ENCODE data around the gene PRF1. TPM values are rescaled to one million over a fixed set of nuclear protein-coding genes. Genes with fewer than 3 reads are reported as not detected.
"Not testable (repeated sequence)": the region's sequence is repeated elsewhere in the genome, so short reads cannot be mapped to it uniquely, and the experiment has no call there.

PRF1 gene
- total RNA-seq, 1 donor from 2014 or later: 2.1 TPM

- Histone ChIP-seq H3K4me1 (ENCODE audit: control insufficient read depth in 3 of 3, insufficient read depth in 3 of 3, low read length in 3 of 3) (peaks cover 6 to 23% (median 8%) of the 10 kb centered on the region in 3 donors), H3K27ac (ENCODE audit: low read depth, low read length) (no peak overlapping the region)
Measured at GRCh38 chr10:70587045-70587658, 15.4 kb downstream of the PRF1 start.

DNA sequence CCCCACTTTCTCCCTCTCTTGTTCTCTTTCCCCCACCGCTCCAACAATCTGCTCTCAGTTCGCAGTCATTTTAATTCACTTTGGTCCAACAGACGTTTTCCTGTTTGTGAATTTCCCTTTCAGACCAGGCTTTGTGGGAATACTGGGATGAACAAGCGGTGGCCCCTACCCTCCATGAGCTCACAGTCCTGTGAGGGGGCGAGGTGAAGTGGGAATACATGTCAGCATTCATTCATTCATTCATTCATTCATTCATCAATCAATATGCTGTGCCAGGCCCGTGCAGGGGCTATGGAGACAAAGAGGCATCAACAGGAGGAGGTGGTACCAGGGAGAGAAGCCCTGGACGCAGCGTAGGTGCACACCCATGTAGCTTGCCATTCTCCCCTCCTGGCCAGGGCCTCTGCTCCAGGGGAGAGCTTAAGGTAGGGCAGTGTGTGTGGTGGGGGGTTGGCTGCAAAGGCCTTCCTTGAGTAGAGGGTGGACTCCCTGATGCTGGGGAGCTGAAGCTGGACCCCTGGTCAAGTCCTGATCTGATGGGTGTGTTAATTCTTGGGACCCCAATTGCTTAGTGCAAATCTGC is 16.1 kb downstream of the PRF1 start:
- H3K4me3 ChIP-seq (ENCODE audit: low read length in 3 of 3): no peak overlapping the region
- H3K9ac ChIP-seq (ENCODE audit: low read depth in 1 of 3, low read length in 3 of 3): no peak overlapping the region
- H3K36me3 ChIP-seq (ENCODE audit: control insufficient read depth in 3 of 3, insufficient read depth in 3 of 3, low read length in 3 of 3): no peaks in the 10 kb centered on the region
- no peak overlapping the region for H3K27ac ChIP-seq (ENCODE audit: low read depth, low read length)
- peaks cover 0 to 10% (median 3%) of the 10 kb centered on the region in 3 donors for H3K27me3 ChIP-seq (ENCODE audit: control insufficient read depth in 3 of 3, insufficient read depth in 3 of 3, low read length in 3 of 3)
- H3K4me1 ChIP-seq (ENCODE audit: control insufficient read depth in 3 of 3, insufficient read depth in 3 of 3, low read length in 3 of 3): peaks cover 6 to 23% (median 8%) of the 10 kb centered on the region in 3 donors
- no peaks in the 10 kb centered on the region for H3K9me3 ChIP-seq (ENCODE audit: control insufficient read depth in 3 of 3, low read length in 3 of 3)

More at GRCh38 chr10:70587045-70587658, 15.4 kb downstream of the PRF1 start:
- H3K36me3 ChIP-seq (ENCODE audit: control insufficient read depth in 3 of 3, insufficient read depth in 3 of 3, low read length in 3 of 3): no peaks in the 10 kb centered on the region
- no peak overlapping the region for H3K4me3 ChIP-seq (ENCODE audit: low read length in 3 of 3)
- no peak overlapping the region for H3K9ac ChIP-seq (ENCODE audit: low read depth in 1 of 3, low read length in 3 of 3)
- no peaks in the 10 kb centered on the region for H3K9me3 ChIP-seq (ENCODE audit: control insufficient read depth in 3 of 3, low read length in 3 of 3)
- H3K27me3 ChIP-seq (ENCODE audit: control insufficient read depth in 3 of 3, insufficient read depth in 3 of 3, low read length in 3 of 3): peaks cover 0 to 11% (median 3%) of the 10 kb centered on the region in 3 donors

DNA sequence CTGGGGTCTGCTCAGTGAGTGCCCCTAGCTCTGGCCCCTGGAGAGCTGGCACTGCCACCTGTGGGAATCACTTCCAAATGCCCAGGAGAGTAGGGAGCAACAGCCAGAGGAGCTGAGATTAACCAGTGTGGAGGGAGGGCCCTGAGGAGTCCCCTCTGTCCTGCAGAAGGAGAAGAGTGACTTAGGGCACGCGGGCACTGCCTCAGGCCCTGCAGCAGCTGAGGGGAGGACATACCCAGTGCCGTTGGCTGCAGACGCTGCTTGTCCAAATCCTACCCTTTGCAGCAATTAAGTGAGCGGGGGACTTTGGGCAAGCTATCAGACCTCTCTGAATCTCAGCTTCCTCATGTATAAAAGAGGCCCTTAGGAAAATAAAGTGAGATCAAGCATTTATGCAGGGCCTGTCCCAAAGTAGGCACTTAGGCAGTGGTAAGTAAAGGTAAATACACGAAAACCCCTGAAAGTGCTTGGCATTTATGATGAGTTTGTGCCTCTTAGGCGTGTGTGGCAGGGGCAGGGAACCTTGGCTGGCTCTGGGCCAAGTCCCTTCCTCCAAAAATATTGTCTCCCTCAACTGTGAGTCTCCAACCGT is 16.9 kb downstream of the PRF1 start:
- Histone ChIP-seq H3K36me3 (ENCODE audit: control insufficient read depth in 3 of 3, insufficient read depth in 3 of 3, low read length in 3 of 3) (no peaks in the 10 kb centered on the region), H3K9ac (ENCODE audit: low read depth in 1 of 3, low read length in 3 of 3) (no peak overlapping the region), H3K4me3 (ENCODE audit: low read length in 3 of 3) (no peak overlapping the region), H3K4me1 (ENCODE audit: control insufficient read depth in 3 of 3, insufficient read depth in 3 of 3, low read length in 3 of 3) (peaks cover 6 to 21% (median 8%) of the 10 kb centered on the region in 3 donors), H3K27ac (ENCODE audit: low read depth, low read length) (no peak overlapping the region), H3K9me3 (ENCODE audit: control insufficient read depth in 3 of 3, low read length in 3 of 3) (no peaks in the 10 kb centered on the region), H3K27me3 (ENCODE audit: control insufficient read depth in 3 of 3, insufficient read depth in 3 of 3, low read length in 3 of 3) (peaks cover 0 to 10% (median 3%) of the 10 kb centered on the region in 3 donors)

- no peaks in the 10 kb centered on the region for H3K9me3 ChIP-seq (ENCODE audit: control insufficient read depth in 3 of 3, low read length in 3 of 3)
- no peak overlapping the region for H3K9ac ChIP-seq (ENCODE audit: low read depth in 1 of 3, low read length in 3 of 3)
- peaks cover 6 to 17% (median 8%) of the 10 kb centered on the region in 3 donors for H3K4me1 ChIP-seq (ENCODE audit: control insufficient read depth in 3 of 3, insufficient read depth in 3 of 3, low read length in 3 of 3)
- H3K4me3 ChIP-seq (ENCODE audit: low read length in 3 of 3): no peak overlapping the region
- no peak overlapping the region for H3K27ac ChIP-seq (ENCODE audit: low read depth, low read length)
- H3K27me3 ChIP-seq (ENCODE audit: control insufficient read depth in 3 of 3, insufficient read depth in 3 of 3, low read length in 3 of 3): peaks cover 0 to 10% (median 3%) of the 10 kb centered on the region in 3 donors
- H3K36me3 ChIP-seq (ENCODE audit: control insufficient read depth in 3 of 3, insufficient read depth in 3 of 3, low read length in 3 of 3): no peaks in the 10 kb centered on the region
Measured at GRCh38 chr10:70584909-70585544, 17.5 kb downstream of the PRF1 start.

DNA sequence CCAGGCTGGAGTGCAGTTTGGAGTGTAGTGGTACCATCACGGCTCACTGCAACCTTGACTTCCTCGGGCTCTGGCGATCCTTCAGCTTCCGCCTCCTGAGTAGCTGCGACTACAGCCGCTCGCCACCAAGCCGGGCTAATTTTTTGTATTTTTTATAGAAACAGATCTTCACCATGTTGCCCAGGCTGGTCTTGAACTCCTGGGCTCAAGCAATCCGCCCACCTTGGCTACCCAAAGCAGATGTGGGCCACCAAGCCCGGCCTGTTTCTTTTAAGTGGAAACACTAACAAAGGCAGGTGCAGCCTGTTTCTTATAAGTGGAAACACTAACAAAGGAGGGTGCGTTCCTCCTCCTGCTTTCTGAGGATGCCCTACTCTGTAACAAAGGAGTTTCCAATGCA is 18.2 kb downstream of the PRF1 start:
- Histone ChIP-seq H3K4me1 (ENCODE audit: control insufficient read depth in 3 of 3, insufficient read depth in 3 of 3, low read length in 3 of 3) (peaks cover 4 to 14% (median 8%) of the 10 kb centered on the region in 3 donors), H3K27me3 (ENCODE audit: control insufficient read depth in 3 of 3, insufficient read depth in 3 of 3, low read length in 3 of 3) (peaks cover 0 to 10% (median 3%) of the 10 kb centered on the region in 3 donors), H3K9me3 (ENCODE audit: control insufficient read depth in 3 of 3, low read length in 3 of 3) (no peaks in the 10 kb centered on the region), H3K4me3 (ENCODE audit: low read length in 3 of 3) (no peak overlapping the region), H3K36me3 (ENCODE audit: control insufficient read depth in 3 of 3, insufficient read depth in 3 of 3, low read length in 3 of 3) (no peaks in the 10 kb centered on the region), H3K9ac (ENCODE audit: low read depth in 1 of 3, low read length in 3 of 3) (no peak overlapping the region), H3K27ac (ENCODE audit: low read depth, low read length) (no peak overlapping the region)

GRCh38 chr10:70583669-70584037 is 18.9 kb downstream of the PRF1 start:
- H3K4me3 ChIP-seq (ENCODE audit: low read length in 3 of 3): no peak overlapping the region
- H3K27ac ChIP-seq (ENCODE audit: low read depth, low read length): no peak overlapping the region

GRCh38 chr10:70582793-70583668 is 19.5 kb downstream of the PRF1 start:
- Histone ChIP-seq H3K36me3 (ENCODE audit: control insufficient read depth in 3 of 3, insufficient read depth in 3 of 3, low read length in 3 of 3) (no peaks in the 10 kb centered on the region), H3K9ac (ENCODE audit: low read depth in 1 of 3, low read length in 3 of 3) (no peak overlapping the region), H3K27ac (ENCODE audit: low read depth, low read length) (no peak overlapping the region), H3K4me1 (ENCODE audit: control insufficient read depth in 3 of 3, insufficient read depth in 3 of 3, low read length in 3 of 3) (peaks cover 0 to 12% (median 8%) of the 10 kb centered on the region in 3 donors), H3K4me3 (ENCODE audit: low read length in 3 of 3) (no peak overlapping the region), H3K27me3 (ENCODE audit: control insufficient read depth in 3 of 3, insufficient read depth in 3 of 3, low read length in 3 of 3) (peaks cover 0 to 3% (median 0%) of the 10 kb centered on the region in 3 donors), H3K9me3 (ENCODE audit: control insufficient read depth in 3 of 3, low read length in 3 of 3) (no peaks in the 10 kb centered on the region)

More at GRCh38 chr10:70583669-70584037, 18.9 kb downstream of the PRF1 start:
- H3K27me3 ChIP-seq (ENCODE audit: control insufficient read depth in 3 of 3, insufficient read depth in 3 of 3, low read length in 3 of 3): peaks cover 0 to 5% (median 3%) of the 10 kb centered on the region in 3 donors
- peaks cover 0 to 12% (median 8%) of the 10 kb centered on the region in 3 donors for H3K4me1 ChIP-seq (ENCODE audit: control insufficient read depth in 3 of 3, insufficient read depth in 3 of 3, low read length in 3 of 3)
- H3K36me3 ChIP-seq (ENCODE audit: control insufficient read depth in 3 of 3, insufficient read depth in 3 of 3, low read length in 3 of 3): no peaks in the 10 kb centered on the region
- H3K9me3 ChIP-seq (ENCODE audit: control insufficient read depth in 3 of 3, low read length in 3 of 3): no peaks in the 10 kb centered on the region
- H3K9ac ChIP-seq (ENCODE audit: low read depth in 1 of 3, low read length in 3 of 3): no peak overlapping the region

DNA sequence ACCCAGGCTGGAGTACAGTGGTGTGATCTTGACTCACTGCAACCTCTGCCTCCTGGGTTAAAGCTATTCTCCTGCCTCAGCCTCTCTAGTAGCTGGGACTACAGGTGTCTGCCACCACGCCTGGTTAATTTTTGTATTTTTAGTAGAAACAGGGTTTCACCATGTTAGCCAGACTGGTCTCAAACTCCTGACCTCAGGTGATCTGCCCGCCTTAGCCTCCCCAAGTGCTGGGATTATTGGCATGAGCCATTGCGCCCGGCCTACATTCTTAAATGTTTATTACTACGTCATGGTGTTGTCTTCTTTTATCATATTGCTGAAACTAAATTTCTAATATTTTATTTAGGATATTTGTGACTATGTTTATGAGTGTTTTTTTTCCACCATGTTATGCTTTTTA is 21.4 kb downstream of the PRF1 start:
- not testable (repeated sequence) for H3K9me3 ChIP-seq (ENCODE audit: control insufficient read depth in 3 of 3, low read length in 3 of 3); H3K9ac ChIP-seq (ENCODE audit: low read depth in 1 of 3, low read length in 3 of 3); H3K36me3 ChIP-seq (ENCODE audit: control insufficient read depth in 3 of 3, insufficient read depth in 3 of 3, low read length in 3 of 3); H3K27ac ChIP-seq (ENCODE audit: low read depth, low read length); H3K27me3 ChIP-seq (ENCODE audit: control insufficient read depth in 3 of 3, insufficient read depth in 3 of 3, low read length in 3 of 3); H3K4me3 ChIP-seq (ENCODE audit: low read length in 3 of 3)
- peaks cover 5 to 16% (median 14%) of the 10 kb centered on the region in 3 donors for H3K4me1 ChIP-seq (ENCODE audit: control insufficient read depth in 3 of 3, insufficient read depth in 3 of 3, low read length in 3 of 3)

- Histone ChIP-seq H3K4me3 (ENCODE audit: low read length in 3 of 3) (no peak overlapping the region), H3K27ac (ENCODE audit: low read depth, low read length) (no peak overlapping the region), H3K9ac (ENCODE audit: low read depth in 1 of 3, low read length in 3 of 3) (no peak overlapping the region), H3K4me1 (ENCODE audit: control insufficient read depth in 3 of 3, insufficient read depth in 3 of 3, low read length in 3 of 3) (peaks cover 14 to 16% (median 15%) of the 10 kb centered on the region in 3 donors), H3K27me3 (ENCODE audit: control insufficient read depth in 3 of 3, insufficient read depth in 3 of 3, low read length in 3 of 3) (no peaks in the 10 kb centered on the region), H3K36me3 (ENCODE audit: control insufficient read depth in 3 of 3, insufficient read depth in 3 of 3, low read length in 3 of 3) (no peaks in the 10 kb centered on the region), H3K9me3 (ENCODE audit: control insufficient read depth in 3 of 3, low read length in 3 of 3) (no peaks in the 10 kb centered on the region)
Measured at GRCh38 chr10:70579234-70580002, 23.1 kb downstream of the PRF1 start.

Measured in skeletal muscle tissue (tissue), 4 donors.